HEK293 (cell line): ENCODE measurements around the gene HEMGN.

Experiments used
- CTCF ChIA-PET: fragments of 350-600 bp; formaldehyde crosslinking; extraction: SDS; loops from one replicate; lab custom pipeline; 2021; ENCODE audit warnings: antibody characterized with exemption; lab: Yijun Ruan, JAX
- POLR2A ChIA-PET: fragments of 300-600 bp; formaldehyde crosslinking; extraction: SDS; loops from one replicate; lab custom pipeline; 2020; ENCODE audit warnings: antibody characterized with exemption, inconsistent platforms; lab: Yijun Ruan, JAX
- H3K27ac ChIP-seq: fragments of 200-500 bp; sonication (Bioruptor generic); 2 replicates; pipeline ENCODE4 v1.5.1; 2014; ENCODE audit warnings: low read depth, low read length, control low read depth, inconsistent platforms; ENCODE audit errors: extremely low read depth
- H3K36me3 ChIP-seq, 2 experiments: fragments of 200-500 bp in 1 of 2; sonication (Bioruptor generic) in 1 of 2; 1 replicate in 1 of 2; 2 replicates in 1 of 2; pipeline ENCODE4 v1.5.1; 2014 to 2017; ENCODE audit warnings: inconsistent platforms in 2 of 2, low read length in 2 of 2; ENCODE audit not compliant: control insufficient read depth in 2 of 2, insufficient read depth in 1 of 2
- H3K4me1 ChIP-seq: fragments of 200-500 bp; sonication (Bioruptor generic); 2 replicates; pipeline ENCODE4 v1.5.1; 2014; ENCODE audit warnings: mild to moderate bottlenecking, low read length, inconsistent platforms; ENCODE audit not compliant: control insufficient read depth, insufficient read depth
- H3K4me3 ChIP-seq: 2 replicates; pipeline ENCODE4 v1.5.1; 2011; ENCODE audit warnings: low read depth, mild to moderate bottlenecking, control low read depth, low read length, moderate library complexity
- H3K9me3 ChIP-seq: fragments of 200-500 bp; sonication (Bioruptor generic); 2 replicates; pipeline ENCODE4 v1.5.1; 2014; ENCODE audit warnings: low read depth, low read length, inconsistent platforms; ENCODE audit not compliant: control insufficient read depth, insufficient read depth
- BCL11A ChIP-seq: fragments of 450-650 bp; formaldehyde crosslinking; IDR thresholded peaks from 2 replicates; pipeline ENCODE4 v1.5.1; 2016; ENCODE audit warnings: low read depth, missing biosample characterization, missing genetic modification characterization
- MEIS1 ChIP-seq: sonication (generic); formaldehyde crosslinking; IDR thresholded peaks from 2 replicates; pipeline ENCODE4 v1.8.1; 2022; ENCODE audit warnings: missing genetic modification reagents, mild to moderate bottlenecking, borderline replicate concordance
- PRDM10 ChIP-seq: fragments of 450-650 bp; formaldehyde crosslinking; IDR thresholded peaks from 2 replicates; pipeline ENCODE4 v1.5.1; 2016; ENCODE audit warnings: missing biosample characterization, missing genetic modification characterization
- ZIC2 ChIP-seq: fragments of 450-650 bp; formaldehyde crosslinking; IDR thresholded peaks from 2 replicates; pipeline ENCODE4 v1.5.1; 2016; ENCODE audit warnings: missing biosample characterization, missing genetic modification characterization
- ZNF132 ChIP-seq: fragments of 450-650 bp; formaldehyde crosslinking; IDR thresholded peaks from 2 replicates; pipeline ENCODE4 v1.5.1; 2017; ENCODE audit warnings: missing biosample characterization, missing genetic modification characterization, borderline replicate concordance
- ZNF18 ChIP-seq: fragments of 450-650 bp; formaldehyde crosslinking; IDR thresholded peaks from 2 replicates; pipeline ENCODE4 v1.5.1; 2016; ENCODE audit warnings: missing biosample characterization, missing genetic modification characterization
- ZNF19 ChIP-seq: fragments of 450-650 bp; formaldehyde crosslinking; IDR thresholded peaks from 2 replicates; pipeline ENCODE4; 2016; ENCODE audit warnings: missing biosample characterization, missing genetic modification characterization, low read depth
- ZNF26 ChIP-seq: fragments of 450-650 bp; formaldehyde crosslinking; IDR thresholded peaks from 2 replicates; pipeline ENCODE4 v1.5.1; 2016; ENCODE audit warnings: missing biosample characterization, missing genetic modification characterization
- ZNF311 ChIP-seq: fragments of 450-650 bp; formaldehyde crosslinking; IDR thresholded peaks from 2 replicates; pipeline ENCODE4 v1.5.1; 2017; ENCODE audit warnings: missing biosample characterization, missing genetic modification characterization, borderline replicate concordance
- ZNF335 ChIP-seq: fragments of 450-650 bp; formaldehyde crosslinking; conservative IDR thresholded peaks from 2 replicates; pipeline ENCODE4 v1.5.1; 2016; ENCODE audit warnings: missing biosample characterization, missing genetic modification characterization
- ZNF37A ChIP-seq: fragments of 450-650 bp; IDR thresholded peaks from 2 replicates; pipeline ENCODE4 v1.5.1; 2018; ENCODE audit warnings: missing biosample characterization, missing genetic modification characterization
- ZNF48 ChIP-seq: fragments of 450-650 bp; formaldehyde crosslinking; IDR thresholded peaks from 2 replicates; pipeline ENCODE4 v1.5.1; 2016; ENCODE audit warnings: missing biosample characterization, missing genetic modification characterization
- ZNF501 ChIP-seq: fragments of 450-650 bp; formaldehyde crosslinking; IDR thresholded peaks from 2 replicates; pipeline ENCODE4 v1.5.1; 2016; ENCODE audit warnings: missing biosample characterization, missing genetic modification characterization
- ZNF529 ChIP-seq: fragments of 450-650 bp; formaldehyde crosslinking; IDR thresholded peaks from 2 replicates; pipeline ENCODE4 v1.5.1; 2017; ENCODE audit warnings: missing genetic modification characterization, missing biosample characterization; ENCODE audit not compliant: insufficient replicate concordance
- ZNF561 ChIP-seq: fragments of 450-650 bp; IDR thresholded peaks from 2 replicates; pipeline ENCODE4 v1.5.1; 2018; ENCODE audit warnings: missing biosample characterization, missing genetic modification characterization, borderline replicate concordance
- ZNF692 ChIP-seq: fragments of 450-650 bp; formaldehyde crosslinking; IDR thresholded peaks from 2 replicates; pipeline ENCODE4 v1.5.1; 2016; ENCODE audit warnings: missing biosample characterization, missing genetic modification characterization
- ZNF830 ChIP-seq: fragments of 450-650 bp; IDR thresholded peaks from 2 replicates; pipeline ENCODE4 v1.5.0; 2018; ENCODE audit warnings: missing biosample characterization, missing genetic modification characterization, low read depth, mild to moderate bottlenecking, moderate library complexity
- ZNF837 ChIP-seq: fragments of 450-650 bp; formaldehyde crosslinking; IDR thresholded peaks from 2 replicates; pipeline ENCODE4 v1.5.1; 2016; ENCODE audit warnings: missing biosample characterization, missing genetic modification characterization
- ZSCAN23 ChIP-seq: fragments of 450-650 bp; formaldehyde crosslinking; IDR thresholded peaks from 2 replicates; pipeline ENCODE4 v1.5.1; 2016; ENCODE audit warnings: missing biosample characterization, missing genetic modification characterization
- ZSCAN30 ChIP-seq: fragments of 450-650 bp; IDR thresholded peaks from 2 replicates; pipeline ENCODE4 v1.5.1; 2018; ENCODE audit warnings: missing biosample characterization, mild to moderate bottlenecking, missing genetic modification characterization, moderate library complexity
- TF ChIP-seq, protein P1 (sequence below): fragments of 450-650 bp; formaldehyde crosslinking; IDR thresholded peaks from 2 replicates; pipeline ENCODE4 v1.5.1; 2017; ENCODE audit warnings: missing biosample characterization, mild to moderate bottlenecking, missing genetic modification characterization, moderate library complexity
- TF ChIP-seq, protein P2 (sequence below): fragments of 450-650 bp; formaldehyde crosslinking; IDR thresholded peaks from 2 replicates; pipeline ENCODE4 v1.5.1; 2016; ENCODE audit warnings: missing biosample characterization, missing genetic modification characterization

Gene HEMGN

DNA sequence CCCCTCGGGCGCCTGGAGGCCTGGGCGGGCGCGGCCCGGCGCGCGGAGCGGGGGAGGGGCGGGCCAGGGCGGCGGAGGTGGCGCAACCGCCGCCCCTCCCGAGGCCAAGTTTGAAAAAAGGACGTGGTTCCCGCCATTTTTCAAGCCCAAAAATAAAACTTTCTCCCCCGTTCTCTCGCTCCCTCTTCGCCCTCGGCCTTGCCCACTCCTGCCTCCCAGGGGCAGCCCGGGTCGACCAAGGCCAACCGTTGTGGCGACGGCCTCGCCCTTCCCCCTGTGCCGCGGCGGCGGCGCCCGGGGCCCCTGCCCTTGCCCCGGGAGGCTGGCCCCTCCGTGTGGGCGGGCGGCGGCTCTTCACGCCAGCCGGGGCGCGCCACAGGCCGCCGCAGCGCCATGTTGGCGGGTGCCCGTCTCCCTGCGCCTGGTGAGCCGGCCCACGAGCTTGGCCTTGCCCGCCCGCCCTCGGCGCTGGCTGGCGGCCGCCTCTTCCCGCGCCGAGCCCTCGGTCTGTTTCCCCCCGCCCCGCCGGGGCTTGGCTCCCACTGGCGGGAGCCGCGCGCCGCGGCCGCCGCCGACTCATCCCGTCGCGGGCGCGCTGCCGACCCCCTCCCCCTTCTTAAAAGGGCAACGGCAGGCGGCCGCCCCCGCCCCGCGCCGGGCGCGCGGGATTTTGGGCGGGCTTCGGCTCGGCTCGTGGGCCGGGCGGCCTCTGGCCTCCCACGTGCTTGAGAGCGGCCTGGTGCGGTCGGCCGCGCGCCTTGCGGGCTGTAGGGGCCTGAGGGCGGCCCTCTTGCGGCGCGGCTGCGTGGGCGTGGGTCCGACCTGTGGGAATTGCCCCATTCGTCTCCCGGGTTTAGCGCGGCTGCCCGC is 46.5 kb upstream of the HEMGN start (continued):
- no peak for TF ChIP-seq ZNF830 (tag by site-specific recombination)
- TF ChIP-seq ZNF501 (tag by site-specific recombination) = no peak
- no peak for TF ChIP-seq ZNF19 (tag by site-specific recombination)
- TF ChIP-seq BCL11A (tag by site-specific recombination) = no peak
- no peak for TF ChIP-seq ZNF561
- TF ChIP-seq, protein P1, sequence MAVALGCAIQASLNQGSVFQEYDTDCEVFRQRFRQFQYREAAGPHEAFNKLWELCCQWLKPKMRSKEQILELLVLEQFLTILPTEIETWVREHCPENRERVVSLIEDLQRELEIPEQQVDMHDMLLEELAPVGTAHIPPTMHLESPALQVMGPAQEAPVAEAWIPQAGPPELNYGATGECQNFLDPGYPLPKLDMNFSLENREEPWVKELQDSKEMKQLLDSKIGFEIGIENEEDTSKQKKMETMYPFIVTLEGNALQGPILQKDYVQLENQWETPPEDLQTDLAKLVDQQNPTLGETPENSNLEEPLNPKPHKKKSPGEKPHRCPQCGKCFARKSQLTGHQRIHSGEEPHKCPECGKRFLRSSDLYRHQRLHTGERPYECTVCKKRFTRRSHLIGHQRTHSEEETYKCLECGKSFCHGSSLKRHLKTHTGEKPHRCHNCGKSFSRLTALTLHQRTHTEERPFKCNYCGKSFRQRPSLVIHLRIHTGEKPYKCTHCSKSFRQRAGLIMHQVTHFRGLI (tag by site-specific recombination) = no peak
- no peak for TF ChIP-seq ZSCAN23
- no peak for TF ChIP-seq ZNF529 (tag by site-specific recombination)
- TF ChIP-seq ZSCAN30 (tag by site-specific recombination) = peak; percentile 45; the same call in 1 of the 2 replicates
- TF ChIP-seq ZNF26 = no peak
- TF ChIP-seq ZNF837 = no peak
- TF ChIP-seq ZNF311 = no peak
- 0 out of 2 replicates have a peak, but pooled peaks have one; percentile 6 for TF ChIP-seq MEIS1
- no peak for TF ChIP-seq ZNF132 (tag by site-specific recombination)
- TF ChIP-seq ZNF18 = no peak
- no peak for TF ChIP-seq ZIC2 (tag by site-specific recombination)
- TF ChIP-seq ZNF48 (tag by site-specific recombination) = no peak
- TF ChIP-seq ZNF37A (tag by site-specific recombination) = no peak
- peak; percentile 90 for TF ChIP-seq ZNF692 (tag by site-specific recombination)

GRCh38 chr9:97983589-97984187 is 45.7 kb upstream of the HEMGN start:
- Histone ChIP-seq H3K4me3 (peak overlapping the region; percentile 93), H3K27ac (peak overlapping the region; percentile 100), H3K9me3 (no peaks in the 10 kb centered on the region), H3K4me1 (peaks cover 9% of the 10 kb centered on the region), H3K36me3 (no peaks in the 10 kb centered on the region)
- POLR2A ChIA-PET = interaction anchor here (0.6 to 4.3 kb wide), 6 partner anchors 32 to 351 kb away, joined by 3 to 41 read pairs (median 6); partner anchors contain the start of genes NANS, TRMO and TSTD2
- CTCF ChIA-PET = interaction anchor here (0.6 to 1.3 kb wide), 6 partner anchors 8 to 276 kb away, joined by 3 to 4 read pairs (median 3); no protein-coding TSS in a partner anchor
- TF ChIP-seq ZNF335 (tag by site-specific recombination) (0 out of 2 replicates have a peak, but pooled peaks have one; percentile 21), PRDM10 (tag by site-specific recombination) (0 out of 2 replicates have a peak, but pooled peaks have one; percentile 9), ZIC2 (tag by site-specific recombination) (0 out of 2 replicates have a peak, but pooled peaks have one; percentile 25)
- TF ChIP-seq, protein P2, sequence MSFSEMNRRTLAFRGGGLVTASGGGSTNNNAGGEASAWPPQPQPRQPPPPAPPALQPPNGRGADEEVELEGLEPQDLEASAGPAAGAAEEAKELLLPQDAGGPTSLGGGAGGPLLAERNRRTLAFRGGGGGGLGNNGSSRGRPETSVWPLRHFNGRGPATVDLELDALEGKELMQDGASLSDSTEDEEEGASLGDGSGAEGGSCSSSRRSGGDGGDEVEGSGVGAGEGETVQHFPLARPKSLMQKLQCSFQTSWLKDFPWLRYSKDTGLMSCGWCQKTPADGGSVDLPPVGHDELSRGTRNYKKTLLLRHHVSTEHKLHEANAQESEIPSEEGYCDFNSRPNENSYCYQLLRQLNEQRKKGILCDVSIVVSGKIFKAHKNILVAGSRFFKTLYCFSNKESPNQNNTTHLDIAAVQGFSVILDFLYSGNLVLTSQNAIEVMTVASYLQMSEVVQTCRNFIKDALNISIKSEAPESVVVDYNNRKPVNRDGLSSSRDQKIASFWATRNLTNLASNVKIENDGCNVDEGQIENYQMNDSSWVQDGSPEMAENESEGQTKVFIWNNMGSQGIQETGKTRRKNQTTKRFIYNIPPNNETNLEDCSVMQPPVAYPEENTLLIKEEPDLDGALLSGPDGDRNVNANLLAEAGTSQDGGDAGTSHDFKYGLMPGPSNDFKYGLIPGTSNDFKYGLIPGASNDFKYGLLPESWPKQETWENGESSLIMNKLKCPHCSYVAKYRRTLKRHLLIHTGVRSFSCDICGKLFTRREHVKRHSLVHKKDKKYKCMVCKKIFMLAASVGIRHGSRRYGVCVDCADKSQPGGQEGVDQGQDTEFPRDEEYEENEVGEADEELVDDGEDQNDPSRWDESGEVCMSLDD (tag by site-specific recombination) = no peak
